Measurements from ENCODE around the gene FGD3.

DNA sequence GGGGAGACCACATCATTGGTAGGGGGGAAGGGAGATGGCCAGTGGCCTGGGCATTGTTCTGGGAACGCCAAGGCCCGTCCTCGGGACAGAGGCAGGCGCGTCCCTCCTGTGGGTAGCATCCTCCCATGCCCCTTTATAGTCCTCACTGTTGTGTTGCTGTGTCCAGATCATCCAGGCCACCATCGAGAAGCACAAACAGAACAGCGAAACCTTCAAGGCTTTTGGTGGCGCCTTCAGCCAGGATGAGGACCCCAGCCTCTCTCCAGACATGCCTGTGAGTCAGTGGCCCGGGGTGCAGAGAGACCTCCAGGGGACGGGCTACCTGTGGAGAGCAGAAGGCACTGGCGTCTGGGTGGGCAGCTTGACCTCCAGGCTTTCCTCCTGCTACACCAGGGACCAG lies 72.8 kb downstream of the FGD3 start:
- TF ChIP-seq, protein P1, sequence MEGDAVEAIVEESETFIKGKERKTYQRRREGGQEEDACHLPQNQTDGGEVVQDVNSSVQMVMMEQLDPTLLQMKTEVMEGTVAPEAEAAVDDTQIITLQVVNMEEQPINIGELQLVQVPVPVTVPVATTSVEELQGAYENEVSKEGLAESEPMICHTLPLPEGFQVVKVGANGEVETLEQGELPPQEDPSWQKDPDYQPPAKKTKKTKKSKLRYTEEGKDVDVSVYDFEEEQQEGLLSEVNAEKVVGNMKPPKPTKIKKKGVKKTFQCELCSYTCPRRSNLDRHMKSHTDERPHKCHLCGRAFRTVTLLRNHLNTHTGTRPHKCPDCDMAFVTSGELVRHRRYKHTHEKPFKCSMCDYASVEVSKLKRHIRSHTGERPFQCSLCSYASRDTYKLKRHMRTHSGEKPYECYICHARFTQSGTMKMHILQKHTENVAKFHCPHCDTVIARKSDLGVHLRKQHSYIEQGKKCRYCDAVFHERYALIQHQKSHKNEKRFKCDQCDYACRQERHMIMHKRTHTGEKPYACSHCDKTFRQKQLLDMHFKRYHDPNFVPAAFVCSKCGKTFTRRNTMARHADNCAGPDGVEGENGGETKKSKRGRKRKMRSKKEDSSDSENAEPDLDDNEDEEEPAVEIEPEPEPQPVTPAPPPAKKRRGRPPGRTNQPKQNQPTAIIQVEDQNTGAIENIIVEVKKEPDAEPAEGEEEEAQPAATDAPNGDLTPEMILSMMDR (conservative IDR thresholded peaks at IDR 0.05) = no peak
- no peak for TF ChIP-seq EZH2 (IDR thresholded peaks at IDR 0.05; ENCODE audit: low read depth)
